ENCODE measurements around the gene NARF. TPM values are rescaled to one million over a fixed set of nuclear protein-coding genes. Genes with fewer than 3 reads are reported as not detected.

The NARF gene
- total and polyA plus RNA-seq, 2 donors (not counting 3 experiments of a cell fraction or from before 2014, with no cell fraction given): 83.4 to 158 TPM

DNA sequence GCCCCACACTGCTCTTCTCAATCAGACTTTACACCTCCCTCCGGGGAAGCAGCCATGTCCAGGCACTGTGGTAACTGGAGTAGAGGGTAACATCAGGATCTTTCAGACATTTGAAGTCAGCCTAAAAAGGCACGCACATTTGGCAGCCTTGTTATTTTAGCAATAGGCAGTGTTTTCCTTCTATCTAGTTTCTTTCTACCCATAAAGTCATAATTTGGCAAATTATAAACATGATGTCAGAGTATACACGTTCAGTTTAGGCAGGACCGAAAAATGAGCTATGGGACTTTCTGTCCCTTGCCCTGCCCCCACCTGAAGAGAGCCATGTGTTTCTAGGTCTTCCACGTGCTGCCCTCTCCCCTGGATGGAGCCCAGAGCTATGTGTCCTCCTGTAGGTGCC lies 21.1 kb downstream of the NARF start:
- POLR2A ChIA-PET: no interaction called here
- peaks cover 8 to 41% of the 10 kb centered on the region in 2 experiments for H3K36me3 ChIP-seq (ENCODE audit: control insufficient read depth in 2 of 2, extremely low read depth in 1 of 2, insufficient read depth in 2 of 2, low read length in 2 of 2)

More for the DNA sequence above, 21.1 kb downstream of the NARF start:
- dilution Hi-C loops (cut with MboI; ENCODE audit: extremely low pct_ligation_motif_present, low sequenced_read_pairs): no loop called here
- H3K79me2 ChIP-seq (ENCODE audit: control insufficient read depth, insufficient read depth, low read length): no peaks in the 10 kb centered on the region
- H3K9ac ChIP-seq (replicated peaks; ENCODE audit: extremely low read depth, insufficient read depth, low read length): no peak overlapping the region
- H2AFZ ChIP-seq (ENCODE audit: low read depth, low read length): no peak overlapping the region
- BruUV-seq (replicated peaks): no TSS peak
- no peak overlapping the region for H3K4me3 ChIP-seq (replicated peaks in 1 of 3; ENCODE audit: insufficient read depth in 1 of 3, low read depth in 1 of 3, low read length in 3 of 3)
- no peak overlapping the region for H3K4me2 ChIP-seq (ENCODE audit: insufficient read depth, low read length)
- H3K27ac ChIP-seq (ENCODE audit: insufficient read depth, low read depth, low read length): no peak overlapping the region
- no peak for FAIRE-seq
- no peaks in the 10 kb centered on the region for H4K20me1 ChIP-seq (replicated peaks; ENCODE audit: control insufficient read depth, extremely low read depth, insufficient read depth, low read length)
- CTCF ChIA-PET: interaction anchor here (1.1 kb wide), 1 partner anchor 12 kb away, joined by 3 read pairs; no protein-coding TSS in a partner anchor
- no peak for DNase-seq (ENCODE audit: low read depth, low spot score)
- intact Hi-C loops (cut with micrococcal nuclease): no loop called here
- H3K9me3 ChIP-seq (replicated peaks; ENCODE audit: control insufficient read depth, insufficient read depth, low read length): no peaks in the 10 kb centered on the region
- no peaks in the 10 kb centered on the region for H3K27me3 ChIP-seq (ENCODE audit: control insufficient read depth in 2 of 2, insufficient read depth in 2 of 2, low read length in 2 of 2)
- no peaks in the 10 kb centered on the region for H3K9me1 ChIP-seq (replicated peaks; ENCODE audit: control insufficient read depth, extremely low read depth, insufficient read depth, low read length)
- TF ChIP-seq EZH2 (IDR thresholded peaks at IDR 0.05; ENCODE audit: borderline replicate concordance, low read depth, low read length, severe bottlenecking): no peak
- TF ChIP-seq JUN (IDR thresholded peaks at IDR 0.05; ENCODE audit: borderline replicate concordance, insufficient read depth, insufficient read length, low read depth): no peak
- no peak for TF ChIP-seq MYC (IDR thresholded peaks at IDR 0.05; ENCODE audit: low read depth, low read length)
- no peak for TF ChIP-seq POLR2AphosphoS5 (IDR thresholded peaks at IDR 0.05; ENCODE audit: insufficient read depth, low read depth, low read length)
- TF ChIP-seq, protein P1, sequence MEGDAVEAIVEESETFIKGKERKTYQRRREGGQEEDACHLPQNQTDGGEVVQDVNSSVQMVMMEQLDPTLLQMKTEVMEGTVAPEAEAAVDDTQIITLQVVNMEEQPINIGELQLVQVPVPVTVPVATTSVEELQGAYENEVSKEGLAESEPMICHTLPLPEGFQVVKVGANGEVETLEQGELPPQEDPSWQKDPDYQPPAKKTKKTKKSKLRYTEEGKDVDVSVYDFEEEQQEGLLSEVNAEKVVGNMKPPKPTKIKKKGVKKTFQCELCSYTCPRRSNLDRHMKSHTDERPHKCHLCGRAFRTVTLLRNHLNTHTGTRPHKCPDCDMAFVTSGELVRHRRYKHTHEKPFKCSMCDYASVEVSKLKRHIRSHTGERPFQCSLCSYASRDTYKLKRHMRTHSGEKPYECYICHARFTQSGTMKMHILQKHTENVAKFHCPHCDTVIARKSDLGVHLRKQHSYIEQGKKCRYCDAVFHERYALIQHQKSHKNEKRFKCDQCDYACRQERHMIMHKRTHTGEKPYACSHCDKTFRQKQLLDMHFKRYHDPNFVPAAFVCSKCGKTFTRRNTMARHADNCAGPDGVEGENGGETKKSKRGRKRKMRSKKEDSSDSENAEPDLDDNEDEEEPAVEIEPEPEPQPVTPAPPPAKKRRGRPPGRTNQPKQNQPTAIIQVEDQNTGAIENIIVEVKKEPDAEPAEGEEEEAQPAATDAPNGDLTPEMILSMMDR (IDR thresholded peaks at IDR 0.05; ENCODE audit: extremely low read depth in 1 of 2, insufficient read depth in 1 of 2, low read depth in 1 of 2, low read length in 2 of 2): no peak
- TF ChIP-seq GATA2 (IDR thresholded peaks at IDR 0.05; ENCODE audit: insufficient read depth, insufficient read length, low read depth, low read length): no peak
- no peak for TF ChIP-seq MAX (IDR thresholded peaks at IDR 0.05; ENCODE audit: insufficient read depth, insufficient read length)
- no peak for TF ChIP-seq POLR2A (IDR thresholded peaks at IDR 0.05; ENCODE audit: low read depth, low read length)
- TF ChIP-seq FOS (IDR thresholded peaks at IDR 0.05; ENCODE audit: borderline replicate concordance, insufficient read depth, low read length): no peak
- peaks cover 5% of the 10 kb centered on the region for H3K4me1 ChIP-seq (ENCODE audit: control insufficient read depth, extremely low read depth, insufficient read depth, low read length)

Measured in endothelial cell of umbilical vein (primary cell).